CD4-positive, alpha-beta T cell treated with Interferon alpha-2 for 1 hour (primary cell): ENCODE data around the gene SLC25A52.
A peak's percentile ranks its signal among the peaks of the same experiment; 100 is the strongest.
"Not testable (repeated sequence)": the region's sequence is repeated elsewhere in the genome, so short reads cannot be mapped to it uniquely, and the experiment has no call there.

ENCODE experiments used
- DNase-seq, 2 donors: peaks; one replicate each; pipeline ENCODE4 v3.0.0-alpha.2; 2020 to 2022

SLC25A52 gene

DNA sequence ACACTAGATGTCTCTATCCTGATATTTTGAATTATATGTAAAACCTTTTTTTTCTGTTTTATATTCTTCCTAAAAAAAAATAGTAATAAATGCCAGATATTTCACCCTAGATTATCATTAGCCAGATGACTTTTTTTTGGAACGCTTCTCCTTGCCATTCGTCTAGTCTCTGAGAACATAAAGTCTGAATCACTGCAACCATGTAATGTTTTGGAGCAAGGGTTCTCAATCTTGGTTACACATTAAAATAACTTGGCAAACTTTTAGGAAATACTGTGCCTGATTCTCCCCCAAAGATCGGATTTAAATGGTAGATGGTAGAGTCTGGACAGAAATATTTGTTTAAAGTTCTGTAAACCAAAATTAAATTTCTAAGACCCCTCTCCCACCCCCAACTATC, 21.0 kb downstream of the SLC25A52 start:
- DNase-seq: no peak

DNA sequence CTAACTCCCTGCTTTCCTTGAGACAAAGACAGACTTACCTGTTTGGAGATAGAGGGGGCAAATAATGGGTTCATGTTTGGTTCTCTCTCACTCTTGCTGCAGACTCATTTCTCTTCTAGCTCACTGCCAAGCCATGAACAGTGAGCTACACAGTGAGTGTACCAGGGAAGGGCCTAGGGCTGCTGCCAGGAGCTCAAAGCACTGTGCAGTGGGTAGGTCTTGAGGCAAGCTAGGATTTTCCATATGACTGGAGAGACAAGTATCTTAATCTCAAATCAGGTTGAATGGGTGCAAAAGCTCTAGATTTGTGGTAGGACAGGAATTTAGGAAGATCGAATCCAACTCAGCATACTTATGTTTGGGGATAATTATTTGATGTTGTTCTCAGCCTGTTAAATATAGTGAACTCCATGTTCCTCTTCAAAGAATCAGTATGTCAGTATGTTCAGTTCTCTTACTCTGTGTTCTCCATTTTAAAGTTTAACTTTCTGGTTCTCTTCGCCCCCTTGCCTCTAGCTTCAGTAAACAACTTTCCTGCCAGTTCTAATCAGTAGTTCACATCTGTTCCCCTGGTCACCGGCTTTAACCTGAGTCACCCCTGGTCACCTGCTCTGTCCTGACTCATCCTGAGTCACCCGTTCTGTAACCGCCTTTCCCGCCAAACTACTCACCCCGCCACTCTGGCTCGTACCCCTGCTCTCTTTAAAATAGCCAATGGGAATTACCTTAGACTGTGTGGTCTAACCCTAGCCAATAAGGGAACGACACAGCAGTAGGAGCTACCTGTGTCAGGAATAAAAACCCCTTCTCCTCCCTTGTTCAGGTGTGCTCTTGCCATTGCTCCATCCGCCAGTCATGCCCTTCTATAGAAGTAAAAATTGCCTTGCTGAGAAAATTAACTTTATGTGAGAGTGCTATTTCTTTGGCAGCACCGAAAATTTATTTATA, 21.9 kb downstream of the SLC25A52 start:
- DNase-seq: no peak

DNA sequence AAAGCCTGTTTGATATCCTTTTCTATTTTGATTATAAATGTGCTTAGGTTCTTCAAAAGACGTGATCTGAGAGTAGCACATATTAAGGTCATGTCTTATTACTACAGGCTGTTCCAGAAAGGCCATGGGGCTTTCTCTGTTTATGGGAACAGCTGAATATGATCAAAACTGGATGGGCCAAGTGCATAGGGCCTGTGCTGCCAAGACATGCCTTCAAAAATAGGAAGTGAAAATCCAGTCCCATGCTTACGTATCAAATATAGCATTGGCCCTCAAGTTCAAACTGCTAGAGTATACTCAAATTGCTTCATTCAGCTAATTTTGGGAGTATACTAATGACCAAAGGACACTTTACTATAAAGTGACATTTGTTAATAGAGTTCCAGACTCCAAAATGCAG, 24.1 kb downstream of the SLC25A52 start:
- no peak for DNase-seq

DNA sequence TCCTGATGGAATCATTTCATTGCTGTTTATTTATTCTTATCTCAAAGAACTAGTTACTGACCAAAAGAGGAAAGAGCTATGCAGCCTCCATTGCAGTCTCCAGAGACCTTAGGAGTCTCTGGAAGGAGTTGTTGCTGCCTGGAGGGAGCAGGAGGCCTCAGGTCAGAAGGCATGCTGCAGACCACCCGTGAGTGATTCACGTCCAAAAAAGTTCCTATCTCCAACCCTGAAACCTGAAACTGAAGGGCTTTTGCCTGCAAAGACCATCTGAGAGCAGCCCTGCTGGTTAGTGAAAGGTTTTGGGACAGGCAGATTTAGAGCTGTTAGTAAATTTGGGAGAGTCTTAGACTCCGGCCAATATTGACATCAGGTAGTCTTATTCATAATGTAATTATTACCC, 29.1 kb downstream of the SLC25A52 start:
- DNase-seq: no peak

DNA sequence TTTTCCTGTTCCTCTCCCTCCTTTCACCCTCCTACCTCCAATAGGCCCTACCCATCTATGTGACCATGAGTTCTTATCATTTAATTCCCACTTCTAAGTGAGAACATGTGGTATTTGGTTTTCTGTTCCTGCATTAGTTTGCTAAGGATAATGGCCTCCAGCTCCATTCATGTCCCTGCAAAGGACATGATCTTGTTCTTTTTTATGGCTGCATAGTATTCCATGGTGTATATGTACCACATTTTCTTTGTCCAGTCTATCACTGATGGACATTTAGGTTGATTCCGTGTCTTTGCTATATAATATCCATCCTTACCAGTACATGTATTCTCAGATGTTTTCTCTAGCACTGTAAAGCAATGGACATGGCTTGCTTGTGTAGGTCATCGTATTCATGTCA, 31.5 kb downstream of the SLC25A52 start:
- DNase-seq: not testable (repeated sequence)

DNA sequence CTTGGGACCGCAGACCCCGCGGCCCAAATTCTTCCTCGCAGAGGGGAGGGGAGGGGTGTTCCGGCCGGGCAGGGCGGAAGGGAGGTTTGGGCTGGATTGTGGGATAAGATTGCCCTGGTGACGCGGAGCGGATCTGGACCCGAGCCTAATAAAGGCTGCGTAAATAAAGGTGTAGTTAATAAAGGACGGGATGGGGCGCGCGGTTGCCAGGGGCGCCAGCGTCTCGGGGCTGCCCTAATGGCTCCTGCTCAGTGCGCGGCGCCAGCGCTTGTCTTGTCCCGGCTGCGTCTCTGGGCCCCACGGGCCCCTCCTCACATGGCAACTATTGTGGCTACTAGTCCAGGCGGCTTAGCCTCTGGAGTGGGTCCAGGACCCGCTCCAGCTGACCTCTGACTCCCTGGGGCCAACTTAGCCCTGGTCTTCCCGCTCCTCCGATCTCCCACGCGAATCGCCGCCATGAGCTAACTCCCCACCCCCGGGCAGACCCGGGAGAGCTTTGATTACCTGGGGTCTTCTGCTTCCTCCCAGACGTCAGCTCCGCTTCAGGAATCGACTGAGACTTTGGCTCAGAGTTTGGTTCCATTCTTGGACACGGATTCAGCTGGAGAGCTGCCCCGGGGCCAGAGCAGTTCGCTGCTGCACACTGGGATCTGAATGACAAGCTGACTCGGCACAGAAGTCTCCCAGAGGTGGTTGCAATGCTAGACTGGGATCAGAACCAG, 36.5 kb downstream of the SLC25A52 start:
- DNase-seq: no peak

DNA sequence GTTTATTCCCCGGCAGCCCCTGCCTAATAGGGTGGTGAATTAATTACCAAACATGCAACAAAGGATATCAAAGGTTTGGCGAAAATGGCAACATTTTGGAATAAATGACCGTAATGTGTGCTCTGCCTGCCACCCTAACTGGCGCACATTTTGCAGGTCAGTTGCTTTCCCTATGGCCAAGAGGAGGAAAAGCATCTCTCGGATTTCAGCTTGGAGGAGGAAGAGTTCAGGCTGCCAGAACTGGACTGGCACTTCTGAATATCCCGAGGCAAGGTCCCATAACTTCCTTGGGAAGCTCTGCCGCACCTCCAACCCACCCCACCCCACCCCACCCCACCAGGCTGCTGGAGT, 37.1 kb downstream of the SLC25A52 start:
- DNase-seq: no peak

DNA sequence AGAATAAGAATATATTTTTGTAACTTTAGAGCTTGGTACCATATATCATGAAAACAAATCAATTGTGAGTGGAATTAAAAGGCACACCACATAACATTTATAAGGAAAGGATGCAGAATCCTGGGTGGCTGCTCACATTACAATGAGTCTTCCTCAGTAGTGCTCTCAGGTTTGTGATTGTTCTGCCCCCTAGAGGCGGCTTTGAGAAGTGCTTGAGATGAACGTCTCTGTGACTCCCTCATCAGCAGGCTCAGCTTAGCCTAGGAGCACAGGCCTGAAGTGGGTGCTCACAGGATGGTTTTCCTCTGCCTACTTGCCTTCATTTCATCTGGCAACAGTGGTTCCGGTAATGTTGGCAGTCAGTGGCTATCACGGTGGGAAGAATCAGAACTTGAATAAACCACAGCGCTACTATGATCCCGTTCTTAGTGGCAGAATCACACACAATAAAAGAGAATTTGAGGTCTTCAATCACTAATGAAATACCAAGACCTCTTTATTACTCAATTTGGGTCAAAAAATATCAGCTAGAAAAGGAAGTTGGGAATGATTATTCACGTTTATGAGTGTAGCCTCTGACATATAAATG, 38.2 kb downstream of the SLC25A52 start:
- peak; percentile 66 to 73 for DNase-seq

DNA sequence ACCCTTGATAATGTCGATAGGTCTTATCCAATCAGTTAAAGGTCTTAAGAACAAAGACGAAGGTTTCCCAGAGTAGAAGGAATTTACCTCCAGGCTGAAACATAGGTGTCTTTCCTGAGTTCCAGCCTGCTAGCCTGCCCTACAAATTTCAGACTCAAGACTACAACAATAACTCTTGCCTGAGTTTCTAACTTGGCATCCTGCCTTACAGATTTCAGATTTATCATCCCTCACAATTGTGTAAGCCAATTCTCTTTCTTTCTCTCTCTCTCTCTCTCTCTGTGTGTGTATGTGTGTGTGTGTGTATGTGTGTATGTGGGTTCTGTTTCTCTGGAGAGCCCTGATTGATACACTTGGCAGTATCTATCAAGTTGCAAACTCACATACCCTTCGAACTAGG, 39.1 kb downstream of the SLC25A52 start:
- no peak for DNase-seq

DNA sequence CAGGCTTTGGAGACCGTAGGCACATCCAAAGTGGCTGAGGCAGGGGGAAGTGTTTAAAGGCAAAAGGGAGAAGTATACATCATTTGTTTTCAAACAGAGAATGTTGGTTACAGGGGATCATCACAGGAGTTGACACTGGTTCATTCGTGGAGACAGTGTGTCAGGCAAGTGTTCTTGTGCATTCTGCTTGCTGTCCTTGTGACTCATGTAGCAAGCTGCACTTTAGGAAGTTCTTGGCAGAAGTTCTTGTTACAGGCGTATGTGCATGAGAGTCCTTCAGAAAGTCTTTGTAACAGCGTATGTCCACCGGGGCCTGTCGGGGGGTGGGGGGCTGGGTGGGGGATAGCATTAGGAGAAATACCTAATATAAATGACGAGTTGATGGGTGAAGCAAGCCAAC, 39.8 kb downstream of the SLC25A52 start:
- no peak for DNase-seq

DNA sequence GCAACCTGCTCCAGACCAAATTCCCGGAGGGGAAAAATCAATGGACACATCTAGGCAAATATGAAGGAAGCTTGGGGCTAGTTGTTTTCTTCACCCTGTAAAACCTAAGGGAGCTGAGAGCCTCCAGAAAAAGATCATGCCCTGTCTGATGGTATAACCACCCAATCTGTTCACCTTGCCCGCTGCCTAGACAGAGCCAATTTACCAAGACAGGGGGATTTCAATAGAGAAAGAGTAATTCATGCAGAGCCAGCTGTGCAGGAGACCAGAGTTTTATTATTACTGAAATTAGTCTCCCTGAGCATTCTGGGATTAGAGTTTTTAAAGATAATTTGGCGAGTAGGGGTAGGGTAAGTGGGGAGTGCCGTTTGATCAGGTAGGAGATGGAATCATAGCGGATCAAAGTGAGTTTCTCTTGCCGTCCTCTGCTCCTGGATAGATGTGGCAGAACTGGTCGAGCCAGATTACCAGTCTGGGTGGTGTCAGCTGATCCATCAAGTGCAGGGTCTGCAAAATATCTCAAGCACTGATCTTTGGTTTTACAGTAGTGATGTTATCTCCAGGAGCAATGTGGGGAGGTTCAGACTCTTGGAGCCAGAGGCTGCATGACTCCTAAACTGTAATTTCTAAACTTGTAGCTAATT, 41.2 kb downstream of the SLC25A52 start:
- no peak for DNase-seq

DNA sequence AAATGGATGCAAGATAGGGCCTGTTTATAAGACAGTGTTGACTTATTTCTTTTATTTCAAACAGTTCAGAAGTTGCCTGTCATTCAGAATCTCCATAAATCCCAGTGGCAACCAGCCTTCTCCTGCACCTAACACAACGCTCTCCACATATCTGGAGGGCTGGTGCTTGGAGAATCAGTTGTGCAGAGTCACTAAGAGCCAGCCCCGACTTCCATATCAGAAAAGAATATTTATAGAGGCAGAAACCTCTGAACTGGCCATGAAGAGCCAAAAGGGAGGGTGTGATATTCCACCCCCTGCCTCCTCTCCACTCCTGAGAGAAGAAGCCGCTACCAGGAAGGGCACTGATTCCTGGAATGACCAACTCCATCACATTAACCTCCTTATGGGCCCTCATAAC, 42.3 kb downstream of the SLC25A52 start:
- DNase-seq: no peak

DNA sequence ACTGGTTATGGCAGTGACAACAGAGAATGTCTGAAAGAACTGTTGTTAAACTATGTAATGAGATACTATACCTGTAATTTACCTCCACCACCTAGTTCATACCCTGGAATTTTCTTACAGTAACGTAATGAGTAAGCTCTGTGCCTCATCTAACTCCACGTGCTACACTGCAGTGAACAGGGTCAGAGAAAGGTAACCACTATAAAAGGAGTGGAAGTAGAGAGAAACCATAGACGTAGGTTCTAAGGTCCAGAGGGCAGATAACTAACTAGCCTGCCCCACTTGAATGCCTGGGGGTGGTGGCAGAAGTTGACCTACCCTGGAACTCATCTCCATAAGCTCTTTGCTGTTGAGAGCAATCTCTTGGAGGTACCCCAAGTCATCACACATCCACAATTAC, 44.3 kb downstream of the SLC25A52 start:
- DNase-seq: no peak

DNA sequence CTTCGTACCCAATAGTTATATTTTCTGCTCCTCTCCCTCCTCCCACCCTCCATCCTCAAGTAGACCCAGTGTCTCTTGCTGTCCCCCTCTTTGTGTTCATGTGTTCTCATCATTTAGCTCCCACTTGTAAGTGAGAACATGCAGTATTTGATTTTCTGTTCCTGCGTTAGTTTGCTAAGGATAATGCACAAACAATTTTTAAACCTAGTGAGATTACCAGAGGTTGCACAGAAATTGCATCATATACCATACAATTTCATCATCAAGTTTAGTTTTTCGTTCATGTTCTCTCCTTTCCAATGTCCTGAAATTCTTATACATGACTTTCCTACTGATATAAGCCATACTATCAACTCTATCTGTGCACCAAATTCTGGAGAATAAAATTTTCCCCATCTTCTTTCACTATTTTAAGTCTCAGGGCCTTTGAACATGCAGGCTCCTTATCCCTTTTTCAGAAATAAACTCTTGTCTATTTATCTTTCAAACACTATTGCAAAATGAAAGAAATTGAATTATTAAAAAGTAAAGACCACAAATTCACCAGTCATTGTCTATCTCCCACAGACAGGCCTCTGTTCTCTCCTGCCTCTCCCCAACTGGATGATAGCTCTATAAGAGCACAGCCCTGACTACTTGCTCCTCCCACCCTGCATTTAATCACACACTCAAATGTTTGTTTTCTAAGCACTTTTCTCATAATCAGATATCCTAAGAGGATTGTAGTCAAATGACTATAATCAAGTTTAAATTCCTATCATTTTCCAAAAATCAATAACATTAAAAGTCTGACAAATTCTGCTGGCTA, 49.1 kb downstream of the SLC25A52 start:
- no peak for DNase-seq

DNA sequence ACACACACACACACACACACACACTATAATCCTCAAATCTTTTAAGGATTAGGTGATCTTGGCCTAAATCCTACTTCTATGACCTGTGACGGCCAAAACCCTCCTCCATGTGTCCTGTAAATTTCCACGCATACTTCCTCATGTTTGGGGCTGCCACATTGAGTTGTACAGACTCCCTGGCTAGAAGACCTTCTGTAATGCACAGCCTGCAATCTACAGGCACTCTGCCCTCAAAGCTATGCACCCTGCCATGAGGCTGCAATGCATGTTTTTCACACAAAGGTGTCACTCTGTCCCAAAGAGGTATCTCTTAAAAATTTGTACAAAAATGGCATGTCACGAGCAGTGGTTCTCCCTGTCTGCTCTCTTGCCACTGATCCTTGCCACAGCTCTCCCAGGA, 49.9 kb downstream of the SLC25A52 start:
- DNase-seq: no peak
